SK-N-SH treated with all-trans-retinoic acid at 6 μM for 48 hours (cell line): Measurements from ENCODE around the gene NTM.

Experiments
- BACH2 ChIP-seq: fragments of 250-450 bp; sonication (Bioruptor Pico); IDR thresholded peaks from 2 replicates; pipeline ENCODE4 v1.9.0; 2021; ENCODE audit warnings: mild to moderate bottlenecking, borderline replicate concordance
- CSDC2 ChIP-seq: fragments of 250-450 bp; sonication (Bioruptor Pico); IDR thresholded peaks from 2 replicates; pipeline ENCODE4 v1.5.0; 2020; ENCODE audit warnings: mild to moderate bottlenecking, moderate library complexity
- GLIS3 ChIP-seq: fragments of 250-450 bp; sonication (Bioruptor Pico); IDR thresholded peaks from 2 replicates; pipeline ENCODE4 v1.5.0; 2020; ENCODE audit warnings: mild to moderate bottlenecking, moderate library complexity
- ISL1 ChIP-seq: fragments of 250-450 bp; sonication (Bioruptor Pico); IDR thresholded peaks from 2 replicates; pipeline ENCODE4 v2.1.2; 2022; ENCODE audit warnings: mild to moderate bottlenecking, moderate library complexity
- OSR1 ChIP-seq: fragments of 250-450 bp; sonication (Bioruptor Pico); IDR thresholded peaks from 2 replicates; pipeline ENCODE4 v1.8.0; 2022; ENCODE audit warnings: moderate library complexity, mild to moderate bottlenecking, inconsistent platforms
- PPARA ChIP-seq: fragments of 250-450 bp; sonication (Bioruptor Pico); IDR thresholded peaks from 2 replicates; pipeline ENCODE4 v1.5.0; 2020; ENCODE audit warnings: mild to moderate bottlenecking, borderline replicate concordance
- TCF4 ChIP-seq: fragments of 250-450 bp; sonication (Bioruptor Pico); IDR thresholded peaks from 2 replicates; pipeline ENCODE4 v1.8.0; 2021; ENCODE audit warnings: mild to moderate bottlenecking, moderate library complexity, borderline replicate concordance
- TOX ChIP-seq: fragments of 250-450 bp; sonication (Bioruptor Pico); IDR thresholded peaks from 2 replicates; pipeline ENCODE4 v1.8.0; 2021; ENCODE audit warnings: mild to moderate bottlenecking, moderate library complexity, borderline replicate concordance
- ZFP3 ChIP-seq: fragments of 250-450 bp; sonication (Bioruptor Pico); IDR thresholded peaks from 2 replicates; pipeline ENCODE4 v1.5.0; 2020; ENCODE audit warnings: mild to moderate bottlenecking, moderate library complexity
- ZFP30 ChIP-seq: fragments of 450-650 bp; formaldehyde crosslinking; IDR thresholded peaks from 2 replicates; pipeline ENCODE4 v1.5.0; 2022; ENCODE audit warnings: mild to moderate bottlenecking, moderate library complexity
- ZNF565 ChIP-seq: fragments of 450-650 bp; formaldehyde crosslinking; conservative IDR thresholded peaks from 2 replicates; pipeline ENCODE4 v1.5.0; 2020; ENCODE audit warnings: low read depth, mild to moderate bottlenecking, moderate library complexity
- ZNF8 ChIP-seq: fragments of 450-650 bp; formaldehyde crosslinking; IDR thresholded peaks from 2 replicates; pipeline ENCODE4 v1.5.0; 2020; ENCODE audit warnings: mild to moderate bottlenecking, moderate library complexity
- TF ChIP-seq, protein P1 (sequence below): fragments of 250-450 bp; sonication (Bioruptor Pico); IDR thresholded peaks from 2 replicates; pipeline ENCODE4 v1.8.0; 2020; ENCODE audit warnings: mild to moderate bottlenecking, moderate library complexity, borderline replicate concordance
- TF ChIP-seq, protein P2 (sequence below): fragments of 250-450 bp; sonication (Bioruptor Pico); IDR thresholded peaks from 2 replicates; pipeline ENCODE4 v1.5.1; 2020; ENCODE audit warnings: low read depth, mild to moderate bottlenecking, moderate library complexity

DNA sequence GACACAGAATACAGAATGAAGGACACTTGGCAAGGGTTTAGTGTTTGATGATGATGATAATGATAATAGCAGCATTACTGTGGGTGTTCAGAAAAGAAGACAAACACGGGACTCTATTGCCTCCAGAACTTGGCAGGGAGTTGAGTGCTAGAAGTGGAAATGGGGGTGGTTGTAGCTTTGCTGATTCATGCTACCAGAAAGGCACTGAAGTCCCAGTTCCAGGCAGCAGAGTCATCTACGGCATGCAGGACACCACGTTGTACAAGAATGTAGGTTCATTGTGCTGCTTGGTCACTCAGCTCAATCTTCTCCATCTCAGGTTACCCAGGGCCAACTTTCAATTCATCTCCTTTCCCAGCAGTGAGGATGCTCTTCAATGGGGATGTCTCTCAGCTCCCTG is 115.7 kb downstream of the NTM start:
- TF ChIP-seq CSDC2 (CRISPR knock-in tag) (no peak), OSR1 (CRISPR knock-in tag) (no peak), BACH2 (CRISPR knock-in tag) (no peak), ZNF565 (no peak), ZFP3 (CRISPR knock-in tag) (no peak), TCF4 (CRISPR knock-in tag) (no peak), GLIS3 (CRISPR knock-in tag) (no peak), ZFP30 (no peak), PPARA (CRISPR knock-in tag) (no peak), ISL1 (CRISPR knock-in tag) (no peak), TOX (CRISPR knock-in tag) (no peak), ZNF8 (no peak)
- TF ChIP-seq, protein P1, sequence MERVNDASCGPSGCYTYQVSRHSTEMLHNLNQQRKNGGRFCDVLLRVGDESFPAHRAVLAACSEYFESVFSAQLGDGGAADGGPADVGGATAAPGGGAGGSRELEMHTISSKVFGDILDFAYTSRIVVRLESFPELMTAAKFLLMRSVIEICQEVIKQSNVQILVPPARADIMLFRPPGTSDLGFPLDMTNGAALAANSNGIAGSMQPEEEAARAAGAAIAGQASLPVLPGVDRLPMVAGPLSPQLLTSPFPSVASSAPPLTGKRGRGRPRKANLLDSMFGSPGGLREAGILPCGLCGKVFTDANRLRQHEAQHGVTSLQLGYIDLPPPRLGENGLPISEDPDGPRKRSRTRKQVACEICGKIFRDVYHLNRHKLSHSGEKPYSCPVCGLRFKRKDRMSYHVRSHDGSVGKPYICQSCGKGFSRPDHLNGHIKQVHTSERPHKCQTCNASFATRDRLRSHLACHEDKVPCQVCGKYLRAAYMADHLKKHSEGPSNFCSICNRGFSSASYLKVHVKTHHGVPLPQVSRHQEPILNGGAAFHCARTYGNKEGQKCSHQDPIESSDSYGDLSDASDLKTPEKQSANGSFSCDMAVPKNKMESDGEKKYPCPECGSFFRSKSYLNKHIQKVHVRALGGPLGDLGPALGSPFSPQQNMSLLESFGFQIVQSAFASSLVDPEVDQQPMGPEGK (CRISPR knock-in tag): no peak
- TF ChIP-seq, protein P2, sequence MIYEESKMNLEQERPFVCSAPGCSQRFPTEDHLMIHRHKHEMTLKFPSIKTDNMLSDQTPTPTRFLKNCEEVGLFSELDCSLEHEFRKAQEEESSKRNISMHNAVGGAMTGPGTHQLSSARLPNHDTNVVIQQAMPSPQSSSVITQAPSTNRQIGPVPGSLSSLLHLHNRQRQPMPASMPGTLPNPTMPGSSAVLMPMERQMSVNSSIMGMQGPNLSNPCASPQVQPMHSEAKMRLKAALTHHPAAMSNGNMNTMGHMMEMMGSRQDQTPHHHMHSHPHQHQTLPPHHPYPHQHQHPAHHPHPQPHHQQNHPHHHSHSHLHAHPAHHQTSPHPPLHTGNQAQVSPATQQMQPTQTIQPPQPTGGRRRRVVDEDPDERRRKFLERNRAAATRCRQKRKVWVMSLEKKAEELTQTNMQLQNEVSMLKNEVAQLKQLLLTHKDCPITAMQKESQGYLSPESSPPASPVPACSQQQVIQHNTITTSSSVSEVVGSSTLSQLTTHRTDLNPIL (CRISPR knock-in tag): no peak
